ENCODE measurements around the gene AGBL4. TPM values are rescaled to one million over a fixed set of nuclear protein-coding genes. Genes with fewer than 3 reads are reported as not detected.

The AGBL4 gene
- total RNA-seq, 1 donor, result 0.10 TPM

DNA sequence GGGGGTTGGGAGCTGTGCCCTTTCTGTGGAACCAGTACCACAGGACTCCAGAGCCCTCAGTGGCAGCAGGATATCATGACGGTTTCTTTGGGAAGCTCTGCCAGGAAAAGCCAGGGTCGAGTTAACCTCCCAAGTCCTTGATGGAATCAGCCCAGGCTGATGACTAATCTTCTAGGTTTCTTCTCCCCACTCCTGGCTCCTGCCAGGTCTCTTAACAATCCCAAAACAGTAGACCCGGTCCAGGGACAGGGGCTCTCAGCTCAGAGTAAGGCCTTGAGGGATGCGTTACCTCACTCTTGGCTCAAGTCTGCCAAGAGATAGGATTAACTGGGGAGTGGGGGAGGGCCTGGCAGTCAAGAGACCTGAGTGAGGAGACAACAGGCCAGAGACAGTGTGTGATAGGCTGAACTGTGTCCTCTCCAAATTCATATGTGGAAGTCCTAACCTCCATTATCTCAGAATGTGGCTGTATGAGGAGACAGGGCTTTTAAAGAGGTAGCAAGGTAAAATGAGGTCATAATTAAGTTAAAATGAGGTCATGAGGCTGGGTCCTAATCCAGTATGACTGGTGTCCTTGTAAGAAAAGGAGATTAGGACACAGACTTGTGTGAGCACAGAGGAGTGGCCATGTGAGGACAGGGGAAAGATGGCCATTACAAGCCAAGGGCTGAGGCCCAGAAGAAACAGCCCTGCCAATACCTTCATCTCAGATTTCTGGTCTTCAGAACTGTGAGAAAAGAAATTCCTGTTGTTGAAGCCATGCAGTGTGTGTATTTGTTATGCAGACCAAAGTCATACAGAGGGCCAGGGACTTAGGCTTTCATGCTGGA, 1342.1 kb downstream of the AGBL4 start:
- Histone ChIP-seq H3K9me3 (ENCODE audit: low read depth, low read length) (no peaks in the 10 kb centered on the region), H3K4me3 (ENCODE audit: low read length) (no peak overlapping the region), H3K4me1 (ENCODE audit: insufficient read depth, low read length) (no peaks in the 10 kb centered on the region)

DNA sequence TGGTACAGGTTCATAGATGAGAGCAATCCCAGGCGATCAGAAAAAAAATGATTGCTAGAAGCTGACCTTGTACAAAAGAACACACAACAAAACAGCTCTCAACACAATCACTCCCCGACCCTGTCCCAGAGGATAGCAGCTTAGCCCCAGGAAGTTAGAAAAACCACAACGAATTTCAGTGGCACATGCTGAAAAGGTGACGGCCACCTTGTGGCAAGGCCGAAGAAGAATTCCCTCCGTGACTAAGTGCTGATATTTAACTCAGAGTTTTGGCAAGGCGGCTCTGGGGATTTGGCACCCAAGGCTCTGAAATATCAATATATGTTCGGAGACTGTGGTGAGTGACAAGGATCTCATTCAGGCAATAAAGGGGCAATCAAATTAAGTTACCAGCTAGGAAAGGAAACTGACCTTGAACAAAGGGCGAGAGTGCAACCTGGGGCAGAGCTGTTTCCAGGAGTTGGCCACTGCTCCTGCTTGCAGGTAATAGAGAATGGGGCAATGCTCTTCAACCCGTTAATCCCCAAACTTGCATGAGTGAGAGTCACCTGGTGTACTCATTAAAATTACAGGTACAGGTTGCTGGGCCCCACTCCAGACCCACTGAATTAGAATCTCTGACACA, 1343.2 kb downstream of the AGBL4 start:
- Histone ChIP-seq H3K4me1 (ENCODE audit: insufficient read depth, low read length) (no peaks in the 10 kb centered on the region), H3K4me3 (ENCODE audit: low read length) (no peak overlapping the region)

More for the DNA sequence above, 1342.1 kb downstream of the AGBL4 start:
- no peaks in the 10 kb centered on the region for H3K27me3 ChIP-seq (ENCODE audit: insufficient read depth, low read length)

DNA sequence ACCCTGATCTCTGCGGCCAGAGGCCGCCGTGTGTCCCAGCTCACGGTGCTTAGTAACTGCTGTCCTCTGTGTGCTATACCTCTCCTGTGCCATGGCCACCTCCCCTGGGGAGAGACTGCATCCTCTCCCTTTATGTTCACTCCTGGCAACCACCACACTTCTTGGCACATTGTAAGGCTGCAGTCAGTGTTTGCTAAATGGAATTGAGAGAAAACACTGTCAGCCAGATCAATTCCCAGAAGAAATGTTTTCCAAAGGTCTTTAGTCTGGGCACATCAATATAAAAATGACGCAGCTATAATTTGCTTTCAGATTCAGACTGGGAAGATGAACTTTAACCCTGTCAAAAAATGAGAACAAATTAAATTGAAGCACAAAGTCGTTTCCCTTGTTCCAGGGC, 1343.9 kb downstream of the AGBL4 start:
- Histone ChIP-seq H3K4me1 (ENCODE audit: insufficient read depth, low read length) (no peaks in the 10 kb centered on the region), H3K27me3 (ENCODE audit: insufficient read depth, low read length) (no peaks in the 10 kb centered on the region), H3K4me3 (ENCODE audit: low read length) (no peak overlapping the region), H3K9me3 (ENCODE audit: low read depth, low read length) (no peaks in the 10 kb centered on the region)

More for the DNA sequence above, 1343.2 kb downstream of the AGBL4 start:
- Histone ChIP-seq H3K9me3 (ENCODE audit: low read depth, low read length) (no peaks in the 10 kb centered on the region), H3K27me3 (ENCODE audit: insufficient read depth, low read length) (no peaks in the 10 kb centered on the region)

DNA sequence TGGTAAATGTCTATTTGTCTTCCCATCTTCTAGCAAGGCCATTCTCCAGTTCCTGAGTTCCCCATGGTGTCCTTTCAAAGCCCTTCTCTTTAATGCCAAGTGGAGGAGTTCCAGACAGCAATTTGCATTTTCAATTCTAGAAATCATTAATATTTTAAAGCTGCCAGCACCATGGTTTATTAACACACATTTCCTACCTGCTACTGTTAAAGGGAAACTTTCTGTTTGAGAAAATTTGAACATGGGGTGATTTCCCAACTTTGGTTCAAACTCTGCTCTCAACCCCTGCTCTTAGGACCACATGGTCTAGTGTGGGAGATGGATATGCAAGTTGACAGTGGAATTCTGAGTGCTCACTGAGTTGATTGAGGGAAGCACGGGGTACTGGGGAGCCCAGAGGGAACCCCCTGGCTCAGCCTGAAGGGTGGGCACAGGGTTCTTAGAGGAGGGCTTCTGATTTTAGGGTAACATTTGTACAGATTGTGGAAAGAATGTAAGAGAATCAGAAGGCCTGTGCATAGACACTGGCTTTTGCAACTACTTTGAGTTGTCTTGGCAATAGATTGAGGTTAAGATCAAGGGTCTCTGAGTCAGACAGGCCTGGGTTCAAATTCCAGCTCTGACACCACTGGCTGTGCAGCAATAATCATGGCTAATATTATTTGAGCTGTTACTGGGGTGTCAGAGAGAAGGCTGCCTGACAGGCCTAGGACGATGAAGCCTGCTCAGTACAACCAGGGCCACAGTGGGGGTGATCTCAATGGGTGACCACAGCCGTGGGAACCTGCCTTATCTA, 1344.8 kb downstream of the AGBL4 start:
- no peak overlapping the region for H3K4me3 ChIP-seq (ENCODE audit: low read length)
- no peaks in the 10 kb centered on the region for H3K4me1 ChIP-seq (ENCODE audit: insufficient read depth, low read length)
- no peaks in the 10 kb centered on the region for H3K27me3 ChIP-seq (ENCODE audit: insufficient read depth, low read length)
- H3K9me3 ChIP-seq (ENCODE audit: low read depth, low read length), result no peaks in the 10 kb centered on the region

DNA sequence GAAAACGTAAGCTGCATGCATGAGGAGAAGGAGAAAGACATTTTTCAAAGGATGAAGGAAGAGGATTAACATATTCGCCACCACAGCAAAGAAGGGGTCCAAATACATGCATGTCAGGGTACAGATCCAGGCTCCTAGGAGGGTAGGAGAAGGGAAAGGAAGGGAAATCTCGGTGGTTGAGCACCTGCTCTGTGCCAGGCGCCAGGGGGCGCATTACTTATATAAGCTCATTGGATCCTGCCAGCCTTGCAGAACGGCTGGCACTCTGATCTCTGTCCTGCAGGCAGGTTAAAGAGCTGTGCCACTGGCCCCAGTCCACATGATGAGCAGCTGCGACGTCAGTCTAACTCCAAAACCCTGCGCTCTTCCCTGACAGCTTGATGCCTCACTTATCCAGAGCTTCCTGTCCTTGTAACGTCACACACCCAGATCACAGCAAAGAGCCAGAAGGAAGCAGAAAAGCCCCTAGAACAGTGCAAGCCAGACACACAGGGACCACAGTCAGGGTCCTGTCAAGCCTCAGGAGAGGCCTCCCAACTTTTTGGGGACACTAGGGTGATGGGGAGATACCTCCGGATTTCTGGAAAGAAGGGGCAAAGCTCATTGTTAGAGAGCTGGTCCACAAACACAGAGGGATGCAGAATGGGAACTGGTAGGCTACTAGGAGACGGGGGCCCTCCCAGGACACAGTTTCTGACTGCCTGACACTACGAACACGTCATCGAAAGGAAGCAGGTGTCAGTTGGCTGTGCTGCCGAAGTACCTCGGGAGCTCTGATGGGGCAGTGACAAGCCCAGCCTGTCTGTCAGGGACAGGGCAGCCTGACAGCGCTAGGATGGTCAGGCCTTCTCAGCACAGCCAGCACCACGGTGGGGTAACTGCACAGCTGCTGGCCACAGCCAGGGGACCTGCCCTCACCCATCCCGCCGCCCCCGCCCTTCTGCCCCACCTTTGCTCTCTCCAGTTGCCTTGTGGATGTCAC, 1346.2 kb downstream of the AGBL4 start:
- H3K4me1 ChIP-seq (ENCODE audit: insufficient read depth, low read length), result no peaks in the 10 kb centered on the region
- H3K9me3 ChIP-seq (ENCODE audit: low read depth, low read length), result no peaks in the 10 kb centered on the region
- H3K27me3 ChIP-seq (ENCODE audit: insufficient read depth, low read length), result no peaks in the 10 kb centered on the region
- no peak overlapping the region for H3K4me3 ChIP-seq (ENCODE audit: low read length)

DNA sequence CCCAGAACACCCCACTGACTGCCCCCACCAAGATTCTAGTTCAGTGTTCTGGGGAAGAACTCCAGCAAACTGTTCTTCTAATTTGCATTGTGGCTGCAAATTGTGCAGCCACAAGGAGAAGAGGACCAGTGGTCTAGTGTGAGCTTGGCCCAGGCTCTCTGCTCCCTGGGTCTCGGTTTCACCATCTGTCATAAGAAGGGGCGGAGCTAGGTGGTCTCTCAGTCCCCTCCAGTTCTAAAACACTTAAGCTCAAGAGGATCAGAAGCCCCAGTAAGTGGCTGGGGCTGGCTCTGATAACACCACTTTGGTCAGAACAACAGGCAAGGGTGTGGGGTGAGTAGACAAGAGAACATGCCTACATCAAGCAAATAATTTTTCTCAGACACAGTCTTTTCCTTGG, 1346.9 kb downstream of the AGBL4 start:
- H3K4me1 ChIP-seq (ENCODE audit: insufficient read depth, low read length), result no peaks in the 10 kb centered on the region
- no peaks in the 10 kb centered on the region for H3K9me3 ChIP-seq (ENCODE audit: low read depth, low read length)
- H3K27me3 ChIP-seq (ENCODE audit: insufficient read depth, low read length), result no peaks in the 10 kb centered on the region
- H3K4me3 ChIP-seq (ENCODE audit: low read length), result no peak overlapping the region

DNA sequence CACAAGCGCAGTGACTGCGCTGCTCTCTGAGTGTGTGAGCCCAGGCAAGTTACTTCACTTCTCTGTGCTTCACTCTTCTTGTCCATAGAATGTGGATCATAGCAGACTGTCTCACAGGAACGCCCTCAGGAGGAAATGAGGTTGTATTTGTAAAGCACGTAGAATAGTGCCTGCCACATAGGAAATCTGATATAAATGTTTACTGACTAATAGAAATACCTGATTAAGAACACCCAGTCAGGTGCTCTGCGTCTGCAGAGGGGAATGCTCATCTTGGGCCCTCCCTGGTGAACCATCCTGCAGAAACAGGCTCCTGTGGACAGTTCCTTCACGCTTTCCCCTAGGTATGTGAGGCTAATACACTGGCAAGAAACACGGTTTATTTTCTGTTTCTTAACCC, 1347.4 kb downstream of the AGBL4 start:
- no peaks in the 10 kb centered on the region for H3K4me1 ChIP-seq (ENCODE audit: insufficient read depth, low read length)
- H3K9me3 ChIP-seq (ENCODE audit: low read depth, low read length), result no peaks in the 10 kb centered on the region
- no peaks in the 10 kb centered on the region for H3K27me3 ChIP-seq (ENCODE audit: insufficient read depth, low read length)
- H3K4me3 ChIP-seq (ENCODE audit: low read length), result no peak overlapping the region

DNA sequence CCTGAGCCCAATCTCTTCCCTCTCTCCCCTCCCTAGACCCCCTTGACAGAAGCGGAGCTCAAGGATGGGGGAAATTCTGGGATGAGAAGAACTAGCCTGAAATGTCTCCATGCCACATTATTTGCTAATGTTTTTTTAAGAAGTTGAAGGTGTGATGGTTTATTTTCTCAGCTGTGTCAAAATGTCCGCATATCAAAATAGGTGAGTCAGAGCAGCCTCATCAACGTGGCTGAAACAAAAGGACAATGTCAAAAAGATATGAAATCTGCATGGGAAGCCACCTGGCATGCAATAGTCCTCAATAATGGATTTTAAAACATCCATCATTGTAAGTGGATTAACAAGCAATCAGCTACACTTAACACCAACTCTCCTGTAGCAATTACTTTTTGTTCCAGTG, 1348.5 kb downstream of the AGBL4 start:
- Histone ChIP-seq H3K9me3 (ENCODE audit: low read depth, low read length) (no peaks in the 10 kb centered on the region), H3K4me3 (ENCODE audit: low read length) (no peak overlapping the region), H3K4me1 (ENCODE audit: insufficient read depth, low read length) (no peaks in the 10 kb centered on the region), H3K27me3 (ENCODE audit: insufficient read depth, low read length) (no peaks in the 10 kb centered on the region)

DNA sequence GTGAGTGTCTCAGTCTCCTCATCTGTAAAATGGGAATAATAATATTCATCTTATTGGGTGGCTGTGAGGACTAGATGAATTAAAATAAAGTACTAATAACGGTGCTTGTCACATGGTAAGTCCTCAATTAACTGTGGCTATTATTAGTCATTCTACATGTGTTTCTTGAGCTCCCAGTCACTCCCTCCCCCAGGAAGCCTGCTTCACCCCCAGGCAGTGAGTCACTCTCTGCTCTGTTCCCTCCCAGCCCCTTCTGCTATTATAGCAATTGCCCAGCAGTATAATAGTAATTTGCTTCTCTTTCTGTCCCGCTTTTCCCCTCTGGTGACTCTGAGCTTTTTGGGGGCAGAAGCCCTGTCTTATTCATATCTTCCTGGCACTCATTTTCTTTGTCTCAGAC, 1349.1 kb downstream of the AGBL4 start:
- Histone ChIP-seq H3K9me3 (ENCODE audit: low read depth, low read length) (no peaks in the 10 kb centered on the region), H3K27me3 (ENCODE audit: insufficient read depth, low read length) (no peaks in the 10 kb centered on the region), H3K4me3 (ENCODE audit: low read length) (no peak overlapping the region), H3K4me1 (ENCODE audit: insufficient read depth, low read length) (no peaks in the 10 kb centered on the region)

DNA sequence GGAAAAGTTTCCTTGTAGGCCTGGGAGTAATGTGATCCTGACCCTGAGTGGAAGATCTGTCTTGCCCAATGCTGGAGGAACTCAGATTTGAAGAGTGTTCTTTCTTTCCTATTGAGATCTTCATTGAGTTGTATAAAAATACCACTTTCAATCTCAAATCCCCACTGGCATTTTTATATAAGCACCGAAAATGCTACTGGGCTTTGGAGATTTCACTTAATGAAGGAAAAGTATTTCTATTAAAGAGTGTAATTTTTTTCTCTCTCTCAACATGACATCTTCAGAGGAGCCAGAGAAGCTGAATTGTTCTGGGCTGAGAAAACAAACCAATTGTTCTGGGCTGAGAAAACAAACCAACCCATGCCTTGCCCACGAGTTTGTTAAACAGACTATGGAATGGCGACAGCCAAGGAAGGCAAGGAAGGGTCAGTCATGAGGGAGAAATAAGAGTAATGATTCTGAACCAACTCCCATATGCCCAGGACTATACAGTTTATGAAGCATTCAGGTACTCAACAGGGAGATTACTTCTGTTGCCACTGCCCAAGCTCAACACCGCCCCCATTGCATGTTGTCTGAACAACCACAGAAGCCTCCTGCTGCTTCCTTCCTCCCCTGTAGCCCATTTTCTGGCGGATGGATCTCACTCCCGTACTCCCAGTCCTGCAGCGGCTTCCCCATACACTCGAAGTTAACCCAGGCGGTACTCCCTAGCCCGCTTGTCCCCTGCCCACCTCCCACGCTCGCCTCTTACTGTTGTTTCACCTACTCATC, 1350.2 kb downstream of the AGBL4 start:
- Histone ChIP-seq H3K4me1 (ENCODE audit: insufficient read depth, low read length) (no peaks in the 10 kb centered on the region), H3K9me3 (ENCODE audit: low read depth, low read length) (no peaks in the 10 kb centered on the region), H3K27me3 (ENCODE audit: insufficient read depth, low read length) (no peaks in the 10 kb centered on the region), H3K4me3 (ENCODE audit: low read length) (no peak overlapping the region)

DNA sequence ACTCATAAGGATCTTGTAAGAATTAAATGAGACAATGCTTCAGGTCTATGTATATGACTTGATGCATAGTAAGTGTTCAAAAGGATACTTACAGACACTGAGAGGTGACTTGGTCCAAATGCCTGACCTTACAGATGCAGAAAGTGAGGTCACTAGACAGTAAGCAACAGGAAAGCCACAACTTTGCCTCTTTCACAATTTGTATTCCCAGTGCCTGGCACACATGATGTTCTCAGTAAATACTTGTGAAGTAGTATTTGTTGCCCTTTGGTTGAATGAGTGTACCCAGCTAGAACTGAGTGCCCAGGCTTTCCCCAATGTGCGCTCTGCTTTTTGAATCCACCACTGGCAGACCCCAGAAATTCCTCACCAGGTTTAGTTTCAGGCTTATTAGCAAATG, 1352.2 kb downstream of the AGBL4 start:
- H3K9me3 ChIP-seq (ENCODE audit: low read depth, low read length), result no peaks in the 10 kb centered on the region
- H3K4me1 ChIP-seq (ENCODE audit: insufficient read depth, low read length), result no peaks in the 10 kb centered on the region
- no peaks in the 10 kb centered on the region for H3K27me3 ChIP-seq (ENCODE audit: insufficient read depth, low read length)
- no peak overlapping the region for H3K4me3 ChIP-seq (ENCODE audit: low read length)

DNA sequence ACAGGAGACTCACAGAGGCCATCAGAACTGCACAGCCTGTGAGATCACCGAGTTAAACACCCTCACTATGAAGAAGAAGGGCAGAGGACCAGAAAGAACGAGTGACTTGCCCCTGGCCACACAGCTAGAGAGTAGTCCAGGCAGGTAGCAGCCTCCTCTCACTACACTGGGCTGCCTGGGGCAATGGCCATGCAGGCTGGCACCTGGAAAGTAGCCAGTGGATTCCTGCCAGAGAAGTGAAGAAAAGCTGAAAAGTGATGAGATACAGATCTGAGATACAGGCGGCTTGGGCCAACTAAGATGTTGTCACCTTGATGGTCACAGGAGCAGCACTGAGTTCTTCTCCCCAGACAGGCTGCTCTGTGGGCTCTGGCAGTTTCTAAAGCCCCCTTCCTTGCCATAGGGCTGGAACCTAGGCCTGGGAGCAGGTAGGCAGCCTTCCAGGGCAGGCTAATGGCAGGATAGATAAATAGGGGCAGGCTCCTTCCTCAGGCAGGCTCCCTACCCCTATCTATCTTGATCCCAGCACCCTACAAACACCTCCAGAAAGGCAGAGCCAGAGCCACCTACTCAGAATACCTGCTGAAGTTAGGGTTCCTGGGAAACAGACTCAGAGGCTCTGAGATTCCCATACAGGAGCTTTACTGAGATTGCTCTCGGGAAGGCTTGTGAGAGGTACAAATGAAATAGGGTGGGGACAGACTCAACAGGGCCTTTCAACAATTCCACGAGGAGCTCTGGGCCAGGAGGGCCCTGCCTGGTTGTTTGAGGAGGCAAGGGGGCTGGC, 1353.3 kb downstream of the AGBL4 start:
- Histone ChIP-seq H3K9me3 (ENCODE audit: low read depth, low read length) (no peaks in the 10 kb centered on the region), H3K4me3 (ENCODE audit: low read length) (no peak overlapping the region), H3K27me3 (ENCODE audit: insufficient read depth, low read length) (no peaks in the 10 kb centered on the region), H3K4me1 (ENCODE audit: insufficient read depth, low read length) (no peaks in the 10 kb centered on the region)

DNA sequence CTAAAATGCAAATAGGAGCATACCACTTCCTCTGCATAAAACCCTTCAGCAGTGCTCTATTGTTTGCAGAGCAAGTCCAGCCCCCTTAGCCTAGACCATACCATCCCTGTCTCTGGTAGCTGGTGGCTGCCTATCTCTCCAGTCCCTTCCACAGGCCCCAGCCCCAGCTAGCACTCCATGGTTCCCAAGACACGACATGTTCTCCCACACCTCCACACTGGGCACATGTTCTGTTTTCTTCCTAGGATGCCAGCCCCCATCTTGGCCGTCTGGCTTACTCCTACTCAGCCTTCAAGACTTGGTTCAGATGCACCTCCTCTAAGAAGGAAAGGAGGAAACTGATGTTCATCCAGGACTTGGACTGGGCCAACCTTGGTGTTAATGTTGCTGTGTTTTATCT, 1355.4 kb downstream of the AGBL4 start:
- H3K4me3 ChIP-seq (ENCODE audit: low read length), result no peak overlapping the region
- H3K4me1 ChIP-seq (ENCODE audit: insufficient read depth, low read length), result no peaks in the 10 kb centered on the region
- H3K27me3 ChIP-seq (ENCODE audit: insufficient read depth, low read length), result no peaks in the 10 kb centered on the region
- no peaks in the 10 kb centered on the region for H3K9me3 ChIP-seq (ENCODE audit: low read depth, low read length)

Measured in mononuclear cell (primary cell).